Measurements from ENCODE around the gene HINFP.

Gene HINFP

DNA sequence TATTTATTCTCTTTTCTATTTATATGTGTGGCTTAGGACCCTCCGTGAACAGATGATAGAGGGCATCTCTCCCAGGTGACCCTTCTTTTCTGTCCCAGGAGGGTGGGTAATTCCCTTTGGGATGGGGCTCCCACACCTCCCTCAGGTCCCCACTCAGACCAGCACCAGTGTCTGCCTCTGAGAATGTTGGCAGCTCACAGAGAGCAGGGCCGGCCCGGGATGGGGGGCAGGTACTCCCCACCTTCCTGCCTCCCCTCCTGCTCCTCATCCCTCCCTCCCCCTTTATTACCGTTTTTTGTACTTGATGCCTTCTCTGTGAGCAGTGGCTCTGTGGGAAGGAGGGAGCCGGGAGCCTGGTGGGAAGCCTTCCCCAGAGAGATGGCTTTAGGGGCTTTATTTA, 4.8 kb upstream of the HINFP start:
- TF ChIP-seq, protein P1, sequence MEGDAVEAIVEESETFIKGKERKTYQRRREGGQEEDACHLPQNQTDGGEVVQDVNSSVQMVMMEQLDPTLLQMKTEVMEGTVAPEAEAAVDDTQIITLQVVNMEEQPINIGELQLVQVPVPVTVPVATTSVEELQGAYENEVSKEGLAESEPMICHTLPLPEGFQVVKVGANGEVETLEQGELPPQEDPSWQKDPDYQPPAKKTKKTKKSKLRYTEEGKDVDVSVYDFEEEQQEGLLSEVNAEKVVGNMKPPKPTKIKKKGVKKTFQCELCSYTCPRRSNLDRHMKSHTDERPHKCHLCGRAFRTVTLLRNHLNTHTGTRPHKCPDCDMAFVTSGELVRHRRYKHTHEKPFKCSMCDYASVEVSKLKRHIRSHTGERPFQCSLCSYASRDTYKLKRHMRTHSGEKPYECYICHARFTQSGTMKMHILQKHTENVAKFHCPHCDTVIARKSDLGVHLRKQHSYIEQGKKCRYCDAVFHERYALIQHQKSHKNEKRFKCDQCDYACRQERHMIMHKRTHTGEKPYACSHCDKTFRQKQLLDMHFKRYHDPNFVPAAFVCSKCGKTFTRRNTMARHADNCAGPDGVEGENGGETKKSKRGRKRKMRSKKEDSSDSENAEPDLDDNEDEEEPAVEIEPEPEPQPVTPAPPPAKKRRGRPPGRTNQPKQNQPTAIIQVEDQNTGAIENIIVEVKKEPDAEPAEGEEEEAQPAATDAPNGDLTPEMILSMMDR (IDR thresholded peaks at IDR 0.05) = no peak

DNA sequence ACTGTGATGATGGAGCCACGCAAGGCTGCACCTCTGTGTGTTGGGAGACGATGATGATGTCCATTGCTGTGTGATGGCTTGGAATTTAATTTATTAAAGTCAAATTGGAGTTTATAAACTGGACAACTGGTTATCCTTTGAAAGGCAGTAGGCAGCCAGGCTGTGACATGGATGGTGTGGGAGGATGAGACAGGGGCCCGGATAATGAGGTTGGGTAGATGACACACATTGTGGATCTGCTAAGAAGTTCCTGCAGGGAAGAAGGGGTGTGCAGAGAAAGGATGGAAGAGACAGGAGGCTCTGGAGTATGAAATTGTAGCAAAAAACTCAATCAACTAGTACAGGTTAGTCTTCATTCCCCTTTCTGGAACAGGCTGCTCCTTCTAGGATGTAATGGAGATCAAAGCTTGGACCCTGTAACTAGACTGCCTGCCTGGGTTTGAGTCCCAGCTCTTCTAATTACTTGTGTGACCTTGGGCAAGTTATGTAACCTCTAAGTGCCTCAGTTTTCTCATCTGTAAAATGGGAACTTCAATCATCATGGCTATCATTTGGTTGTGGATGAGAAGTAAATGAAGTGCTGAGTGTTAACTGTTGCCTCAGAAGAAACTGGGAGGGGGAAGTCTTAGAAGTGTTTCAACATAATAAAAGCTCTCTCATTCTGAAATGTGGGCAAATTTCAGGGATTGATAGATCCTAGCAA, 4.2 kb upstream of the HINFP start:
- TF ChIP-seq, protein P1 (IDR thresholded peaks at IDR 0.05) = no peak

DNA sequence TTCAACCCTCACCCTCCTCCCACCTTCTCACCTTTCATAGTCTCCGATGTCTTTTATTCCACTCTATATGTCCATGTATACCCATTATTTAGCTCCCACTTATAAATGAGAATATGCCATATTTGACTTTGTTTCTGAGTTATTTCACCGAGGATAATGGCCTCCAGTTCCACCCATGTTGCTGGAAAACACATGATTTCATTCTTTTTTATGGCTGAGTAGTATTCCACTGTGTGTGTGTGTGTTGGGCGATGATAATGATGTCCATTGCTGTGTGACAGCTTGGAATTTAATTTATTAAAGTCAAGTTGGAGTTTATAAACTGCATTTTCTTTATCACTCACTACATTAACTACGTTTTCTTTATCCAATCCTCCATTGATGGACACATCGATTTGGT, 3.2 kb upstream of the HINFP start:
- TF ChIP-seq, protein P1 (IDR thresholded peaks at IDR 0.05) = no peak

DNA sequence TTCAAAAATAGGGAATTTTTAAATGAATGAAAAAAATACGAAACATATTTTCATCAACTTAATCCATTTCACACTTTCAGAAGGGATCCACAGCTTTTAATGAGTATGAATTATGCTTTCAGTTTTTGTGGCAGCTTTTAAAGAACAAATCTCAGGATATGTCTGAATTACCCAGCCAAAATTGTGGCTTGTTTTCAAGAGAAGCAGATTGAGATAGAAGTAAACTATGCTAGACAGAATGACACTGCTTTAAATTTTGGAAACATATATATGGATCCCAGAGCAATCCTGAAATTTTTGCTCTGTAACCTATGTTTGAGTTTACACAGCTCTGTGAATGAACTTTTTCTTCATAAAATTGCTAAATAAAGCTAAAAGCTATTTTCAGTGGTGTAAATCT, 2.4 kb upstream of the HINFP start:
- TF ChIP-seq, protein P1 (IDR thresholded peaks at IDR 0.05) = no peak

DNA sequence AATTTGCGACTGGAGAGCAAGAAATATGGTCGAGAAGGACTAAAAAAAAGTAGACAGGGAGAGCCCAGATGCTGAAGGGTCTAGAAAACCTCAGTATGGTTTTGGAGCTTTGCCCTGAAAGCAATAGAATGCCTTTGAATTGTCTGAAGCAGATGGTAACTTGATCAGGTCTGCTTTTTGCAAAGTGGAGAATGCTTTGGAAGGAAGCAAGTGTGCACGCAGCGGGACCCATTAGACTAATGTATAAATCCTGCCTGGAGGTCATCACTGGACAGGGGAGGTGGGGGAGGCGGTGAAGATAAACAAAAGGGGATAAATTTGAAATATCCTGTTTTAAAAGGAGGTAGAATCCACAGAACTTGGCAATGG, 757 bp upstream of the HINFP start:
- TF ChIP-seq, protein P1 (IDR thresholded peaks at IDR 0.05) = no peak

DNA sequence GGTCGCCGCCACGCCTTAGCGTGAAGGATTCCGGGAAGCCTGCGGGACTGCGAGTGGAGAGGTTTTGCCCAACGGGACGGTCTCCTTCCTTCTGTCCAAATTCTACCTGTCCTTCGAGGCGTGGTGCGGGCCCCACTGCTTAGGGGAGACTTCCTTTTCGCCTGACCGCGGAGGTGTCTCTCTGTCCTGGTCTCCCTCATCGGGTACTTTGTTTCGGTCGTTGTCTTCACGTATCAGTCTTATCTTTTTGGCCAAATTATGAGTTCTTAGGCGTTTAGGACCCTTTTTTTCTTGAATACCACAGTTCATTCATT, 388 bp downstream of the HINFP start:
- TF ChIP-seq, protein P1 (IDR thresholded peaks at IDR 0.05) = no peak

DNA sequence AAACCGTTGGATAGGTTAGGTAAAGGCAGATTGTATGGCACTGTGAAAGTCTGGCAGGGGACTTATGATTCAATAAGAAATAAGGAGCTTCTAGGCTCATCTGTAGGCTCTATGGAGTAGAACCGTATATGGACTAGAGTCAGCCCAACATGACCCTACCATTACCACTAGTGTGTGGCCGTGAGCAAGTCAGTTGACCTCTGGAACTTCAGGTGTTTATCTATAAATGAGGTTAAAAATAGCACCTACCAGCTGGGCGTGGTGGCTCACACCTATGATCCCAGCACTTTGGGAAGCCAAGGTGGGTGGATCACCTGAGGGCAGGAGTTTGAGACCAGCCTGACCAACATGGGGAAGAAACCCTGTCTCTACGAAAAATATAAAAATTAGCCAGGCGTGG, 4.4 kb downstream of the HINFP start:
- TF ChIP-seq, protein P1 (IDR thresholded peaks at IDR 0.05) = no peak

DNA sequence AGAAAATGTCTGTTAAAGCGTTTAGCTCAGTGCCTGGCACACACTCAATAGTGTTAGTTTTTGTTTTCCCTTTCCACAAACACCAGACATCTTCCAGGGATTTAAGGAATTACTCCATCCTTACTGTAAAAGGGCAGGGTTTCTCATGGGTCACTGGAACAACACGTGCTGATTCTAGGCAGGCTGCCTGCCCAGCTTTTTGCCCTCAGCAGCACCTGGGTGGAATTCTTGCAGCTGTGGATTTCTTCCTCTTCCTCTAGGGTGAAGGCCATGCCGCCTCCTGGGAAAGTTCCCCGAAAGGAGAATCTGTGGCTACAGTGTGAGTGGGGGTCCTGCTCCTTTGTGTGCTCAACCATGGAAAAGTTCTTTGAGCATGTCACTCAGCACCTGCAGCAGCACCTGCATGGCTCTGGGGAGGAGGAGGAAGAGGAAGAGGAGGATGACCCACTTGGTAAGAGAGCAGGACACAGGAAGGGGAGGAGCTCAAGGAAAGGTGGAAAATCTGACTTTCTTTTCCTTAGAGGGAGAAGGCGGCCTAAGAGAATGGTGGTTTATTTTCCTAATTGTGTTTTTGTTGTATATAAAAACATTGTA, 5.4 kb downstream of the HINFP start:
- TF ChIP-seq, protein P1 (IDR thresholded peaks at IDR 0.05) = no peak
